Measurements from ENCODE around the gene PNPT1.

PNPT1 gene

DNA sequence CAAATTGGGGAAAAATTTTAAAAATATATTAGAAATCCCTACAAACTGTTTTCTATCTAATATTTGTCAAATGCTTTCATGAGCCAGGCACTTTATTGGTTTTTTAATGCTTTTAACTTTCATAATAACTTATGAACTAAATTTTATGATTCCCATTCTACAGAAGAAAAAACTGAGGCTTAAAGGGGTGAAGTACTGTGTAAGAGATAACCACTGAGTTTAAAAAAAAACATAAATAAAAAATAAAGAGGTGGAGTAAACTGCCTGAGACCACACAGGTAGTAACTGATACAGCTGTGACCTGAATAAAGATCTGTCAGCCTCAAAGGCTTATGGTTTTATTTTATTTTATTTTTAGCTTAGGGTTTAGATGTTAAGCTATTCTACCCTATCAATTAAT is 24.7 kb downstream of the PNPT1 start:
- DNase-seq (ENCODE audit: low read depth, low spot score), result no peak

DNA sequence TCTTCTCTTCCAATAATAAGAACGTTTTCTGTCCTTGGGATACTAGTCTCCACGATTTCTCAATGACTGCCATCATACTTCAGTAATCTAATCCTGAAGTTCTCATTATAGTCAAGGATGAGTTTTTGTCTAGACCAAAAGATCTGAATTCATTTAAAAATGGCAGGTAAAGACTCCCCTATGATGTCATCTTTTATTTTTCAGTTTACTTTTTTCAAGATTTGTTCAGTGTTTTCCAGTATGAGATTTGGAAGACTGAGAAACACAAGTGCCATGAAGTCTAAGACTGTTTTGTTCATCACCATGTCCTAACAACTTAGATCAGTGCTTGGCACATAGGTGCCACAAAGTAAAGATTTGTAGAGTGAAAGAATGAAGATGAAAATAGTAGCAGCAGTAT is 40.4 kb downstream of the PNPT1 start:
- DNase-seq (ENCODE audit: low read depth, low spot score), result no peak

DNA sequence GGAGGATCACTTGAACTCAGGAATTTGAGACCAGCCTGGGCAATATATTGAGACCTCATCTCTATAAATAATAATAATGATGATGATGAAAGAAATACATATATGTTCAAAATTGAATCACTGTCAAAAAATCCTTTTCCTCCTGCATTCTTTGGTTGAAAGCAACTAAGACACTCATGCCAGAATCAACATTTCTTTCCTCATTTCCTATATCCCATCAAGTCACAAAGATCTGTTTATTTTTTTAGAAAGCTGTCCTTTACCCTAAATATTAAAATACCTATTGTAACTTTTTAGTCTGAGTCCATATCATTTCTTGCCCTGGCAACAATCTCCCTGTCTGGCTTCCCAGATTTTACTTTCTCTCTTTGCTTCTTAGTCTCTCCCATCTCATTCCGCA is 44.4 kb downstream of the PNPT1 start:
- DNase-seq (ENCODE audit: low read depth, low spot score), result no peak

DNA sequence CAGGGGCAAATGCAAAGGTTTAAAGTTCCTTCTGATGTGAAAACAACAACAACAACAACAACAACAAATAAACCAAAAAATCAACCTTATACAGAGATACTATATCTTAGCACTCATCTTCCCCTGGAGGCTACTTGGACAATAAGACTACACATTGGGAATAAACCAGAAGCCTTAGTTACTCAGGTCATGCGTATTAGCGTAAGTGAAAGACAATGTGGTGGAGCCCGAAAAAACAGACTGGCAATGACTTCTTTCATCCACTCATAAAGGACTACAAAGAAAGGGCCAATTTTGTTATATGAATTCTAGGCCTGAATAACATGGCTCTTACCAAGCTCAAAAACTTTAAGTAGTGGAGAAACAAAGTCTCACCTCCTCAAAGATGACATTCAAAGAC is 56.8 kb downstream of the PNPT1 start:
- DNase-seq (ENCODE audit: low read depth, low spot score), result no peak

DNA sequence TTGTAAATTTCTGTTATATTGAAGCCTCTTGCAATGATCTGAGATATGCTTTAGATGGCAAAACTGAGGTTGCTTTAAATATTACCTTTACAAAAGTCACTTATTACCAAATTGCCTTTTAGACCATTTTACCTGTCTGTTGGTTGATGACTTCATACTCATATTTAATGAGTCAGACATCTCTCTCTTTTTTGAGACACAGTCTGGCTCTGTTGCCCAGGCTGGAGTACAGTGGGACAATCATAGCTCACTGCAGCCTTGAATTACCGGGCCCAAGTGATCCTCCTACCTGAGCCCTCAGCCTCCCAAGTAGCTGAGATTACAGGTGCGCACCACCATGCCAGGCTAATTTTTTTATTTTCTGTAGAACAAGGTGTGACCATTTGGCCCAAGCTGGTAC is 64.7 kb downstream of the PNPT1 start:
- DNase-seq (ENCODE audit: low read depth, low spot score), result no peak

DNA sequence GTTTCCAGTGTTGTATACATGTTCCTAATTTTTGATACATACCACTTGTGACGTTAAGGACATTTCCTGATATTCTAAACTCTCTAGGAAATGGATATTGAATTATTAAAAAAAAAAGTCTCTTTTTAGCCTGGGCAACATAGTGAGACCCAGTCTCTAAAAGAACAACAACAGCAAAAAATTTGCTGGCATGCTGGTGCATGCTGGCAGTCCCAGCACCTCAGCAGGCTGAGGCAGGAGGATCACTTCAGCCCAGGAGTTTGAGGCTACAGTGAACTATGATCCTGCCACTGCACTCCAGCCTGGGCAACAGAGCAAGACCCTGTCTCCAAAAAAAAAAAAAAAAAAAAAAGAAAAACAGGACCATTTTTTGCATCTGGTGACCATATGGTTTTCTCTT is 65.7 kb downstream of the PNPT1 start:
- DNase-seq (ENCODE audit: low read depth, low spot score), result no peak

DNA sequence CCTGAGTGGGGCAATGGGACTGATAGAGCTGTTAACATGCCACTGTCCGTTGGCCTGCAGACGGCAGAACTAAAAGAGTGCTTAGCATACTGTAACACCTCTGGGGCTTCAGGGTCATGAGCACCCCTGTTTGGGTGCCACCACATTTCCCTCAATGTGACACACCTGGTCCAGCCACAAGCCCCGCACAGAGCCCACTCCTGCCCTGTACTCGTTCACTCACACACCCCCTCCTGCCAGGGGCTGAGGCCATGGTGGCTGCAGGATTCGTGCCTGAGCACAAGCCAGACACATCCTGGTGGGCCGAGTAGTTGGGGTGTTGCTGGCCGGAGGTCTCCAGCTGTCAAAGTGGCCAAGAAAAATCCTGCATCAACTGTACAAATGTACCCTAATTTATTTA is 71.8 kb downstream of the PNPT1 start:
- no peak for DNase-seq (ENCODE audit: low read depth, low spot score)

DNA sequence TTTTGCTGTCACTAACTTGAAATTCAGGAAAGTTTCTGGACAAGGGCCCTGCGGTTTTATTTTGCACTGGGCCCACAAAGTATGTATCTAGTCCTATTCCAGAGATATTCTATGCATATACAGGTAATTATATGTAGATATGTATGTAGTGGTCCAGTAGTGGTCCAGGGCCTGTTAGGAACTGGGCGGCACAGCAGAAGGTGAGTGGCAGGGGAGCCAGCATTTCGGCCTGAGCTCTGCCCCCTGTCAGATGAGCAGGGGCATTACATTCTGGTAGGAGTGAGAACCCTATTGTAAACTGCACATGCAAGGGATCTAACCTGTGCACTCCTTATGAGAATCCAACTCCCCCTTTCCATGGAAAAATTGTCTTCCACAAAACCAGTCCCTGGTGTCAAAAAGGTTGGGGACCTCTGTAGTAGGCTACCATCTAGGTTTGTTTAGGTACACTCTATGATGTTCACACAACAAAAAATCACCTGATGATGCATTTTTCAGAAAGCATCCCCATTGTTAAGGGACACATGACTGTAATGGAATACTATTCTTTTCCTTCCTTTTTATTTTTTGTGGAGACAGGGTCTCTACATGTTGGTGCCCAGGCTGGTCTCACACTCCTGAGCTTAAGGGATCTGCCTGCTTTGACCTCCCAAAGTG is 73.4 kb downstream of the PNPT1 start:
- no peak for DNase-seq (ENCODE audit: low read depth, low spot score)

DNA sequence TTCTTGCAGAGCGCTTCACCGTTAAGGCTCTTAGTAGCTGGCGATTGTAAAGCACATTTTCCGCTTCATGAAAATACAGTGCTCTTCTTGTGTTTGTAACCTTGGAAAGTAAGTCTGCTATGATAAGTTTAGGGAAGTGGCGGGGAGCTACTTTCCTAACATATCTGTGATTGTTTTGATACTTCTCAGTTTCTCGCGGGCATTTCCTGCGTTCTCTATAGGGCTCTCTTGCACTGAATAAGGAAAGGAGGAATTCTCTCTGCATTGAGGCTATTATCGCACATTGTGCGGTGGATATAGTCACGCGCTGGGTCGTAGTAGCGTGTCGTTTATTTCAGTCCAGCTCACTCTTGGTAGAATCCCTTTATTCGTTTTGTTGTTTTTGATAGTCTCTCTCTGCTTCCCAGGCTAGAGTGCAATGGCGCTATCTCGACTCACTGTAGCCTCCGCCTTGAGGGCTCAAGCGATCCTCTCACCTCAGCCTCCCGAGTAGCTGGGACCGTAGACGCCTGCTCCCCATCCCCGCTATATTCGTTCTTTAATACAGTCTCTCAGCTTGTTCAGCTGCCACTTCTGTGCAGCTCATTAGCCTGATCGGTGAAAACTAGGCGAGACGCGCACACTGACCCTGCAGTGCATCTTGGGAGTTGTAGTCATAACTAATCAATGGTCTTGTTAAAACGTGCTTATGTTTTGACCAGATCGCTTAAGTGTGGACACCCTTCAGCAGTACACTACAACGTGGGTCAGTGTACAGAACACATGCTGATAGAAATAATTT is 75.2 kb downstream of the PNPT1 start:
- DNase-seq (ENCODE audit: low read depth, low spot score), result no peak

DNA sequence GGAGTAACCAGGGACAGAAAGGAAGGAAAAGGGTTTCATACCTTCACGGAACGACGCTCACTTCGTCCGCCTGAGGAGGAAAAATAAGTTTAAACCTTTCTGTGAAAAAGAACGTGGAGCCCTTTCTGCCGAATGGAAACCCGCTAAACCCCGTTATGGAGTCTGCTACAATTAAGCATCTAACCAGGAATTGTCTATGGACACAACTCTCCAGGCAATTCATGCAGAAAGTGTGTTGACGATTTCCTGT is 75.7 kb downstream of the PNPT1 start:
- DNase-seq (ENCODE audit: low read depth, low spot score), result no peak

DNA sequence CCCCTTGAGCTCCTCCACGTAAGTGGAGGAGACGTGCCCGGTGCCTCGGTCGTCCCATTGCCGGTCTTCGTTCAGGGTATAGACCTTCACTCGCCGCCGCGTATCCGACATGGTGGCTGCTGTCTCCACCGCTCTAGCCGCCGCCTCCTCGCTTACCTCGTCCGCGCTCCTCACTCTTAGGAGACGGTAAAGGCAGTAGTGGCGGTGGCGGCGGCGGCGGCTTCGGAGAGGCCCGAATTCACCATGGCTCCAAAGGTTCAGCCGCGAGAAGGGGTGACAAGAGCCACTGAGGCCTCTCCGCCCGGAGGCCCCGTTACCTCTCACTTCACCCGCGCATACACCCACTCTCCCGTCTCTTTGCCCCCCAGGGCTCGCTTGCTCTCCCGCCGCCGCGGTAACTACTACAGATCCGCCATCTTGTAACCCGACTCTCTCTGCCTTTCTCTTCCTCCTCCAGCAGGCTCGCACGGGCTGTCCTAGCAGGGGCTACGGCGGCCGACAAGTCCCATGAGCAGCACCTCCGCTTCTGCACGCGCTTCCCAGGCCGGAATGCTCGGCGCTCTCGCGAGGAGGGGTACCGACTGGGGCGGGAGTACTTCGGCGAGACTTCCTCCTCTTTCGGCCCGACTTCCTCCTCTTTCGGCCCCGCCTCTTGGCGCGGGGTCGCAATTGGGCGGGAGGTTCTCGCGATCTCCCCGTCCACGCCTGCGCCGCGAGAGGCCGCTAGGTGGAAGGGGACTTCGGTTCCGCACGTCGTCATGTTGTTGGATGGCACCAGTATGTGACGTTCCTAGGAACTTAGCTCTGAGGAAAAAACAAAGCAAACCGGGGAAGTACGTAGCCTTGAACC is 76.2 kb downstream of the PNPT1 start, which contains the start of gene PPP4R3B:
TSS of gene PPP4R3B (minus strand) at position 448 of the 850 bp plus-strand sequence. CDS start at position 111, 337 bp downstream.
- DNase-seq (ENCODE audit: low read depth, low spot score), result peak; percentile 99

DNA sequence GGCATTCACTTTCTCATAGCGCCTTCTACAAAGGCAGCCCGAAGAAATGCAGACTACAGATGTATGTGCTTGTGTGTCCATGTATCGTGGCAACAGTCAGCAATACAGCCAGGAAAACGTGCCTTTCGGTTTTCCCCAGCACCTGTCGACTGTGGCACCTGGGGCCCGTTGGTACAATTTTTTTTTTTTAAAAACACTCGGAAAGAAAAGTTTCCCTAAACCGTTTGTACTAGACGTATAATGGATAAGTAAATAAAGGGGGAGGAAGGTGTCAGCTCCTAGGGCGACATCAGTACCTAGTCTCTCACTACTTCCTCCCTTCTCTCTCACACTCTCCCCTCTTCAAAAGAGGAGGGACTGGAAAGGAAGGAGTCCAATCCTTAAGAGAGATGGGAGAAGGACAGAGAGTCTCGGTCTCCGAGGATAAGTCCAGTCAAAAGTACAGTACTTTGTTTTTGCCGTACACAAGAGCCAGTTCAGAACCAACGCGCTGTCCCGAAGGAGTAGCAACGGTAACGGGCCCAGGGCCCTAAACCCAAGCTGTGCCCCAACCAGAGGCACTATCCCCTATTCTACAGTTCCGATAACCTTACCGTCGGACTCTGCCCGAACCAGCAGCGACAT is 77.0 kb downstream of the PNPT1 start:
- DNase-seq (ENCODE audit: low read depth, low spot score), result peak; percentile 18

DNA sequence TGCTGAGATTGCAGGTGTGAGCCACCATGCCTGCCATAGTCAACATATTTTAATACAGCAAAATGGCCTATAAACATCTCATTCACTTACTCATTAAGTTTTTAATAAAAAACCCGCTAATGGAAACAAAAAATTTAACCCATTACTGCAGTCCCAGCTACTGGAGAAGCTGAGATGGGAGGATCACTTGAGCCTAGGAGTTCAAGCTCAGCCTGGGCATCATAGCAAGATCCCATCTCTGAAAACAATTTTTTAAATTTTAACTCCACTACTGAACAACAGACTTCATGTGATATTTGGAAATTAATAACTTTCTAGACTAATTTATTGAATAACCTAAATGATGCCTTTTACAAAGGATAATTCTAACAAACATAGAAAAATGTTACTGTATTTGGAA is 81.6 kb downstream of the PNPT1 start:
- DNase-seq (ENCODE audit: low read depth, low spot score), result no peak

DNA sequence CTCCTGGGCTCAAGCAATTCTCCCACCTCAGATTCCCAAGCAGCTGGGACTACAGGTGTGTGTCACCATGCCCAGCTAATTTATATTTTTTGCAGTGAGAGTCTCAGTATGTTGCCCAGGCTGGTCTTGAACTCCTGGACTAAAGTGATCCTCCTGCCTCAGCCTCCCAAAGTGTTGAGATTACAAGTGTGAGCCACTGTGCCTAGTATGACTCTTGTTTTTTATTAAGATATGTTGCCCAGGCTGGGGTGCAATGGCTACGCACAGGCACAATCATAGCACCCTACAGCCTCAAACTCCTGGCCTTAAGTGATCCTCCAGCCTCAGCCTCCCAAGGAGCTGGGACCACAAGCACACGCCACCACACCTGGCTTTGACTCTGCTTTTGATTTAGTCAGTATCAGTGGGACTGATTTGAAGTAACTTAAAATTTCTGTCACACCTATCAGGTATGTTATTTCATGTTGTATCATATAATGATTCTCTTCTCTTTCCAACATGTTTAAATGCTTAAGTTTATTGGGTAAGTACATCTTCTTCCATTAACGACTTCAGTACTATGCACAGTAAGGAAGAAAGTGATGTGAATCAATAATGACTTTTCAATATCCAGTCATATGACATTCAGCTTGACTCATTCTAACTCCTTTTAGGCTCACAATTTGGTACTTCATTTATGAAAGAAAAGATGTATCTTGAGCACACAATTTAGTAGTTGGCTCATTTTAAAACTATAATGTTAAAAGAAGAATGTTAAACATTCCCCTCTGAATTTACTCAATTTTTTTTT is 82.5 kb downstream of the PNPT1 start:
- DNase-seq (ENCODE audit: low read depth, low spot score), result no peak

DNA sequence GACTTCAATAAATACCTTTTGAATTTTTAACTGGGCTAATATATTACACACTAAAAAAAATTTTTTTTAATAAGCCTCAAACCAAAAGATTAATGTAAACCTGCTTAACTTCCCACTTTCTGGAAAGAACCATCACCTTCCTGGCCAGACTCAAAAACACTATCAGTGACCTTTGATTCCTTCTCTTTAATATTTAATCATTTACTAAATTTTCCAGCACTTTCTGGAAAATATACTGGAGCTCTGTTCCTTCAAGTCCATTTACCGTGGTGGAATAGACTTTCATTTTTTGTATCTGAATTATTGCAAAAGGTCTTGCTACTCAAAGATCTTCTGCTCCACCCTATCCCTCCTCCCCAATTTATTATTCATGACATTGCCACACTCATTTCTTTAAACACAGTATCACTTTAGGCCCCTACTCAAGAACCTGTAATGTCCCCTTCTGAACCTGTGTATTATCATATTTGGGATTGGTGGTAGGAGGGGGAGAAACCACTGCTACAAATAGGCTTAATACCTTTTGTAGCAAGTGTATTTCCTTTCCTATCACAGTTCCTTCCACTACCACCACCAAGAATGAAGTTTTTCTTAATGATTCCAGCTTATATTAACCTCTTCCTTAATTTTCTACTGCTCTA is 83.6 kb downstream of the PNPT1 start:
- DNase-seq (ENCODE audit: low read depth, low spot score), result no peak

DNA sequence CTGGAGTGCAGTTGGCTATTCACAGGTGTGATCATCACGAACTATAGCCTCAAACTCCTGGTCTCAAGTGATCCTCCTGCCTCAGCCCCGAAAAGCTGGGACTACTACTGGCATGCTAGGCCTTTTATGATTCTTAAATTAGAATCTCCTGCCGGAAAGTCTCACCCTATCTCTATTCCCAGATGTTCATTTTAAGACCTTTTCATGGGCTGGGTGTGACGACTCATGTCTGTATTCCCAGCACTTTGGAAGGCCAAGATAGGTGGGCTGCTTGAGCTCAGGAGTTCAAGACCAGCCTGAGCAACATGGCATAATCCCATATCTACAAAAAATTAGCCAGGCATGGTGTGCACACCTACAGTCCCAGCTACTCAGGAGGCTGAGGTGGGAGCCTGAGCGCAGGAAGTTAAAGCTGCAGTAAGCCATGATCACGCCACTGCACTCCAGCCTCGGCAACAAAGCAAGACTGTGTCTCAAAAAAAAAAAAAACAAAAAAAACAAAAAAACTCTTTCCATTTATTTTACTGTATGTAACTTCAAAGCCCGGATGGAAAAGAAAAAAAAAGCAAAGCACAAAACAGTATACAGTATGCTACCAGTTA is 84.3 kb downstream of the PNPT1 start:
- DNase-seq (ENCODE audit: low read depth, low spot score), result no peak

DNA sequence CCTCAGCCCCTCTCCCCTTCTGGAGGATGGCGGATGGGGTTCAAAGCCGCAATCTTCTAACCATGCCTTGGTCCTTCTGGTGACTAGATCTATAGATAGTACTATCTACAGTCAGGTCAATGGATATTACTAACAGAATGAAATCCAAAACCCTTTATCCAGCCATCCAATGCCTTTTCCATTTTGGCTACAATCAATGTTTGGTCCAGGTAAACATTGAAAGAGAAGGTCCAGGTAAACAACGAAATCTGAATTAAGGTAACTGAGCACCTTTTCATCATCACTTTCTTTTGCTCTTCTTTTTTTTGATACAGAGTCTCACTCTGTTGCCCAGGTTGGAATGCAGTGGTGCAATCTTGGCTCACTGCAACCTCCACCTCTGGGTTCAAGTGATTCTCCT is 85.9 kb downstream of the PNPT1 start:
- no peak for DNase-seq (ENCODE audit: low read depth, low spot score)

DNA sequence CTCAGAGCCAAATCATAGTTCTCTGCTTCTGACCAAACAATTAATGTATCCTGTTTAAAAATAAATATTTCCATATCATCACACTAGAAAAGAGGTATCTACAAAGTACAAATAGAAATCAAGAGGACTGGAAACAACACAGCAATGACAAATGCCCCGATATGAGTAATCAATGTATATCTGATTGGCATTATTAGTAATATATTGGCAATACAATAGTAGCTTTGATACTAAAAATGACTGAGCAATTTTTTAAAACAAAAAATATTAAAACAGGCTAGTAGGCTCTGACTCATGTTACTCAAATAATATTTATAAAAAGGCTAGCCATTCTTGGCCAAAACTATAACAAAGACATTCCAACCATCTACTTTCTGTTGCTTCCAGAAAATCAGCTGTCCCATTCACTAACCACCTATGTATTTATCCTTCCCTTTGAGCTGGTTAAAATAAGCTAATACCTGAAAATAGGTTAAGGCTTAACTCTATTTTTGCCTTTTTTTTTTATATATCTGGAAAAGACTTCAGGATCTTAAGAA is 89.5 kb downstream of the PNPT1 start:
- DNase-seq (ENCODE audit: low read depth, low spot score), result no peak

DNA sequence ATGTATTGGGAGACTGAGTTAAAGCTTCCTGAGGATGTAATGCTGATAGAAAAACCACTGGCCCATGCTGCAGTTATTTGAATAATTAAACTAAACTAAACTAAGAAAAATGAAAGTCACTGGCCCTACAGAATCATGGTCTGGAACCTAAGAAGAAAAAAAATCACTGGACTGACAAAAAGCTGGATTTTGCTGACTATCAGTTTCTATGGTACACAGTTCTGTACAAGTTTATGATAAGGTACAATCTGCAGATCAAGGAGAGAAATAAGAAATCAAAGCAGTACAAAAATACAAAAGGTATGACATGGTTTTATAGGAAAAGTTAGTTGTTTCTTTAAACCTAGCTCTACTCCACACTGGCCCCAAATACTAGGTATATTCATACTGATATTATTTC is 91.8 kb downstream of the PNPT1 start:
- DNase-seq (ENCODE audit: low read depth, low spot score), result no peak

DNA sequence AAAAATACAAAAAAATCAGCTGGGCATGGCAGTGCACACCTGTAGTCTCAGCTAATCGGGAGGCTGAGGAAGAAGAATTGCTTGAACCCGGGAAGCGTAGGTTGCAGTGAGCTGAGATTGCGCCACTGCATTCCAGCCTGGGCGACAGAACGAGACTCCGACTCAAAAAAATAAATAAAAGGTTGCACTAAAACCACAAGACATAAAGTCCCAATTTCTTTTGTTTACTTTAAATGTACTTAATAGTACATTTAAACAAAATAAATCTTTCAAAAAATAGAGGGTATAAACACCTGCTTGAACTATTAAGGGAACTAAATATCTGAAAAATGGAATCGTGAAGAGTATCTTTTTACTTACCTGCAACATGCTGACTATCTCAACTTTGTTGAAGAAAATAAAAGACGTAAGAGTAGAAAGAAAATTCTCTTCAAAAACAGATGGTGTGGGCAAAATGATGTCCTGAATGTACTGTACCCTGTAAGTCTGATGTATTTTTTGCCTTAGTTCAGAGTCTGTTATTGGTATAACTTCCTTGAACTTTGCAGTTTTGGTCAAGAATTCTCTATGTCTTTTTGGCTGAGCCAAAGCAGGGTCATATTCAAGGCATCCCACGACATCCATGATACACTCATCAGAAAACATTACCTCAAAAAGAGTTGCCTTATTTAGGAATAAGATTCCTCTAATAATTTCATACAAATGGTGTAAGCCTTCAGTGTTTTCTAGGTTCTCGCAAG is 95.4 kb downstream of the PNPT1 start:
- no peak for DNase-seq (ENCODE audit: low read depth, low spot score)
